Erythroblast (primary cell): ENCODE measurements around the gene HRK.
"Not testable (repeated sequence)": the region's sequence is repeated elsewhere in the genome, so short reads cannot be mapped to it uniquely, and the experiment has no call there.

ENCODE experiments used
- DNase-seq, 2 experiments: peaks; one replicate each; lab custom pipeline; 2025; lab: John Stamatoyannopoulos, UW
- GATA1 ChIP-seq: IDR thresholded peaks from 2 replicates; pipeline ENCODE4 v1.6.1; 2011; ENCODE audit warnings: low read depth, mild to moderate bottlenecking, control low read depth, low read length, moderate library complexity
- POLR2A ChIP-seq: IDR thresholded peaks from 2 replicates; pipeline ENCODE4 v1.6.1; 2011; ENCODE audit warnings: mild to moderate bottlenecking, low read length

HRK gene

DNA sequence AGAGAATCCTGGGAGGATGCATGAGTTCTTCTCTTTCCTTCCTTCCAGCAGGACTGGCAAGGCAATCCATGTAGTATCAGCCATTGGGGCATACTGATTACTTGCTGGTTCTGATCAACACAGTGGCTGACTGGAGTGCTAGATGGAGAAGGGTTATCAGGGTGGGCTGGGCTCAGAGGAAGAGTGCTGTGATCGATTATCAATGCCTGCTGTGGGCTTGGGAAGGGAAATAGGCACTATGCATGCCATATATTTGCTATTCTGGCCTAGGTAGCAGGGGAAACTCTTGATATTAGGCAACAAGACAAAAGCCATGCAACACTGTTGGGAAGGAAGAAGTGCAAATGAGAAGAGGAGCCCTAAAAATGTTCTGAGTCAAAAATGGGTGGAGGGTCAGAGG lies 45.8 kb downstream of the HRK start:
- TF ChIP-seq GATA1 (no peak), POLR2A (no peak)
- DNase-seq = no peak

DNA sequence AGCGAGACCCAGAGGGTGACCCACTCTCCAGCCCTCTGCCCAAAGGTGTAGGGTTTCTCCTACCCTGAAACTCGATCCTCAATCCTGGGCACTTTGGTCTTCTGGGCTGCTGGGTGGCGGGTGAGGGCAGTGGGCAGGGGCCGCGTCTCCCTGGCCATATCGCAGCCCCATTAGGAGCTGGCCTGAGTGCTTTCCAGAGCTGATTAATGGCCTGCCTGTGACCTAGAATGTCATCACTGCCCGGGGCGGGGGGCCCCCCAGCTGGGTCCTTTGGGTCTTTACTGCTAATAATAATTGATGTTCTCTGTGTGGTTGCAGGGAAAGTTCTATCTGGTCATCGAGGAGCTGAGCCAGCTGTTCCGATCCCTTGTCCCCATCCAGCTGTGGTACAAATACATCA lies 47.8 kb downstream of the HRK start:
- no peak for TF ChIP-seq POLR2A
- TF ChIP-seq GATA1 = no peak
- DNase-seq = no peak

DNA sequence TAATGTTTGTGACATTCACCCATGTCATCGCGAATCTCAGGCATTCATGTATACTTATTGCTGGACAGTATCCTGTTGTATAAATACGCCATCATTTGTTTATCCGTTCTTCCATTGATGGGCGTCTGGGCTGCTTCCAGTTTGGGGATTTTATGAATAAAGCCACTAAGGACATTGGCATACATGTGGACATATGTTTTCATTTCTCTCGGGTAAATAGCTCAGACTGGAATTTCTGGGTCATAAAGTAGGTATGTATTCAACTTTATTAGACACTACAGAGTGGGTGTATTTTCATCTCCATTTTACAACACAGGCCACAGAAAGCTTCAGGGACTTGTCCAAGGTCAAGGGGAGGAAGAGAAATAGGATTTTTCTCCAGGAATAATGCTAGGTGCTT lies 48.9 kb downstream of the HRK start:
- TF ChIP-seq POLR2A (no peak), GATA1 (no peak)
- DNase-seq = no peak

DNA sequence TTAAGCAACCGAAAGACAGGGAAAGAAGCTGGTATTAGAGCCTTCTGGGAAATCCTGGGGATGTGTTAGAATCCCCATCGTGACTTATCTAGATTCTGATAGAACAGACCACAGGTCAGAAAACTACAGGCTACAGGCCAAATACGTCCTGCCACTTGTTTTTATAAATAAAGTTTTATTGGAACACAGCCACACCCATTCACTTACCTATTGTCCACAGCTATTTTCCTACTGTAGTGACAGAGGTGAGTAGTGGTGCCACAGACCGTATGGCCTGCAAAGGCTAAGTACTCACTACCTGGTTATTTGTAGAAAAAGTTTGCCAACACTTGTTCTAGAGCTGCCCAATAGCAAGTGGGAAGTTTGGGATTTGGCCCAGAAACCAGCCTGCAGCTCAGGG lies 53.8 kb downstream of the HRK start:
- DNase-seq = no peak
- TF ChIP-seq POLR2A = no peak
- no peak for TF ChIP-seq GATA1

DNA sequence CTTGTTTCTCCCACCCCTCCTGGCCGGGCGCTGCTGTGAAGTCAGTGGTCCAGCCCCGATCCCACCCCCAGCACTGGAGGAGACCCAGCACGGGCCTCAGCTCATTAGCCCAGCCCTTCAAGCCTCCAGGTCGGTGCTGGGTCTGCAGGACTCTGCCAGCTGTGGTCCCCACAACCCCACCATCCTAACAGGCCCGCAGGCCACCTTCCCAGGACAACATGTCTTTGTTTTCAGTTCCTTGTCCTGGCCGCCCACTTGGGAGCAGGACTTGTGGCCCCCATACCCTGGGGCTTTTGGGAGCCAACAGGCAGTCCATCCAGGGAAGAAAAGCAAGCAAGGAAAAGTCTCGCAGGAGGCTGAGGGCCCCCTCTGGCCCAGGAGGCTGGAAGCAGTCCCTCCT lies 60.0 kb downstream of the HRK start:
- no peak for TF ChIP-seq GATA1
- no peak for TF ChIP-seq POLR2A
- DNase-seq = no peak

DNA sequence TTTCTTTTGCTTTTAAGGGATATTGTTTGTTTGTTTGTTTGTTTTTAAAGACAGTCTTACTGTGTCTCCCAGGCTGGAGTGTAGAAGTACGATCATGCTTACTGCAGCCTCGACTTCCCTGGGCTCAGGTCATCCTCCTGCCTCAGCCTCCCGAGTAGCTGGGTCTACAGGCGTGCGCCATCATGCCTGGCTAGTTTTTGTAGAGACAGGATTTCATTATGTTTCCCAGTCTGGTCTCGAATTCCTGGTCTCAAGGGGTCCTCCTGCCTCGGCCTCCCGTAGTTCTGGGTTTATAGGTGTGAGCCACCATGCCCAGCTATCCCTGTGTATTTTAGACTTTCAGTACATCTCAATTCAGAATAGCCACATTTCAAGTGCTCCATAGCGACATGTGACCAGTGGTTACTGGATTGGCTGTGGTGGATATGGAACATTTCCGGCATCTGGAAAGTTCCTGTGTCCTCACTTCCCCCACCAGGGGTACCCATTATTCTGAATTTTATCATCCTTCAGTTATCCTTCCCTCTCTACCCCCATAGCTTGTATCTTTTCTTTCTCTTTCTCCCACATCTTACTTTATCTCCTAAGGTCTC lies 61.1 kb downstream of the HRK start:
- TF ChIP-seq POLR2A = no peak
- TF ChIP-seq GATA1 = no peak
- DNase-seq = peak in 1 of 2 experiments; percentile 36

DNA sequence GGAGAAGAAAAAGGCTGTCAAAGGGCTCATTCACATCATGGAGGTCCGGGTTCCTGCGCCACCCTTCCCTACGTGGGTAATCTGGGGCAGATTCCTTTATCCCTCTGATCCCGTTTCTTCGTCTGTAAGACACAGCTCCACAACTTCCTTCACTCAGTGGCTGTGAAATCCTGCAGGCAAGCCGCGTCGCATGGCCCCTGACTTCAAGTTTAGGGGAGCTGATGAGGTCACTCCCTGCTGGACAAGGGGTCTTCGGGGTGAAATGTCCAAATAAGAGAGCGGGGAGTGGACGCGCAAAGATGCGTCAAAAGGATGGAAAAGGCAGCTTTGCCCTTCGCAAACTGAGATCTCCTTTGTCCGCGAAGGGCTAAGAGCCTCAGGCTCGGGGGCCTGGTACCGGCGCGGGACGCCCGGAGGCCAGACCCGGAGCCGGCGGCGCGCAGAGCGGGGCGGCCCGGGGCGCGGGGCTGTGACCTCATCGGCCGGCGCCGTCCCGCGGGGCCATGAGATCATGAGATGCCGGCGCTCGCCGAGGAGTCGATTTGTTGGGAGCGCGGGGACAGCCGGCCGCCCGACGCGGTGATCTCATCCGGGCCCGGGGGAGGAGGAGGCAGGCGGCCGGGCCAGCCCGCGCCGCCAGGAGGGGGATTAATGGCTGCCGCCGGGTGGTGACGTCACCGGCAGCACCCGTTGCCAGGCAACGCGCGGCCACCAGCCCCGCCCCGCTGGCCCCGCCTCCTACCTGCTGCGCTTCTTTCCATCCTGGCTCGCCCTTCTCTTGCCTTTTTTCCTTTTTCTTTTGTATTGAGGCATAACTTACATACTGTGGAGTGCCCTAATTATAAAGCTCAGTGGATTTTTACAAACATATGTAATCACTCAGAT lies 62.1 kb downstream of the HRK start:
- peak; percentile 80 for TF ChIP-seq POLR2A
- no peak for TF ChIP-seq GATA1

DNA sequence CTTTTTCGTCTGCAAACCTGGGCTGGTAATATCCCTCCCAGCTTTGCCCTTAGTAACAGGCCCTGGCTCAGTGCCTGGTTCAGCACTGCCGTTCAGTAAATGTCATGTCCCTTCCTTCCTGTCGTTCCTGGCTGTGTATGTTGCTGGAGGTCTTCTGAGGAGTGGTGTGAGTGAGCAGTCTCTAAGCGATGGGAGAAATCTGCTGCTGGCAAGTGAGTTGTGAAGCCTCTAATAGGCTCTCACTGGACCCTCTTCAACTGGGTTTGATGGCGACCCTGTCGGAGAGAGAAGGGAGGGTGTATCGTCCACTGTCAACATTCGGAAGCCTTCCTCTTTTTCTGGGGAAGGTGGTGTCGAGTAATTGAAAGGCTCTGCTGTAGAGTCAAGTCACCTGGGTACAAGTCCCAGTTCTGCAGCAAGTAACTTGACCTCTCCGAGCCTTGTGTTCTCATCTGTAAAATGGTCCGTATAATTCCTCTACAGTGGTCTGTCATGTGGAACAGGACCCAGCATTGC lies 62.8 kb downstream of the HRK start:
- TF ChIP-seq GATA1 = no peak
- no peak for TF ChIP-seq POLR2A
- peak; percentile 51 to 69 for DNase-seq

More for the DNA sequence above, 62.1 kb downstream of the HRK start:
- peak; percentile 93 to 97 for DNase-seq

DNA sequence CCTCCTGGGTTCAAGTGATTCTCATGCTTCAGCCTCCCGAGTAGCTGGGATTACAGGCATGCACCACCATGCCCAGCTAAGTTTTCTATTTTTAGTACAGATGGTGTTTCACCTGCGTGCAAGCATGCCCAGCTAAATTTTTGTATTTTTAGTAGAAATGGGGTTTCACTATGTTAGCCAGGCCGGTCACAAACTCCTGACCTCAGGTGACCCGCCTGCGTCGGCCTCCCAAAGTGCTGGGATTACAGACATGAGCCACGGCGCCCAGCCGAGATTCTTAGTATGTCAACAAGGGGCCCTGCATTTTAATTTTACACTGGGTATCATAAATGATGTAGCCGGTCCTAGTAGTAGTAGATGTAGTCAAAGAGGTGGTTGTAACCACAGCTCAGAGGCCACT lies 66.5 kb downstream of the HRK start:
- not testable (repeated sequence) for DNase-seq

DNA sequence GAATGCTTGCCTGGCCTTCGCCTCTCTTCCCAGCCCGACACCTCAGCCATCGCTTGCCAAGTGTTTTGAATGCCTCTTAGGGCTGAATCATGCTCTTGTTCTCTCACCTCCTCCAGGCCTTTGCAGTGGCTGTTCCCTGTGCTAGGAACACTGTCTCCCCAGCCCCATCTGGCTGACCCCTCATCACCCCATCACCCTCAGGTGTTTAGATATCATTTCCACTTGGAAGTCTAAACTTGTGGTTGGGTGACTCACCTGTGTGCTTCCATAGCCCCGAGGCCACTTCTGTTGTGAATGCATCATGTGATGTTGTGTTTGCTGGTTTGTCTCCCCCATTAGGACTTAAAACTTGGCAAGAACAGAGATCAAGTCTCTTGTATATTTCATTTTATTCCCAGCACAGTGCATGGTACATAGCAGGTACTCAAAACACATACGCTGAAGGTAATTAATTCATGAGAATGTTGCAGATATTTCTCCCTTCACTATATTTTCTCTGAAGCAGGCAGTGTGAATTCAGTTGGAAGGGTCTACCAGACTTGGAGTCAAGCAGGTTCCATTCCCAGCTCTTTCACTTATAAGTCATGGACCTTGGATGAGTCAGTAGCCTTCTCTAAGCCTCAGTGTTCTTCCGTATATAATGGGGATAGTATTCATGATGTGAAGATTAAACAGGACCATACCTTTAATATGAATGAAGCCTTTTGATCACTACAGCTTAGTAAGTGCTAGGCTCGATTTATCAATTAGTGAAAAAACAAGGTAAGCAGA lies 67.8 kb downstream of the HRK start:
- DNase-seq = no peak
- no peak for TF ChIP-seq GATA1
- TF ChIP-seq POLR2A = no peak

DNA sequence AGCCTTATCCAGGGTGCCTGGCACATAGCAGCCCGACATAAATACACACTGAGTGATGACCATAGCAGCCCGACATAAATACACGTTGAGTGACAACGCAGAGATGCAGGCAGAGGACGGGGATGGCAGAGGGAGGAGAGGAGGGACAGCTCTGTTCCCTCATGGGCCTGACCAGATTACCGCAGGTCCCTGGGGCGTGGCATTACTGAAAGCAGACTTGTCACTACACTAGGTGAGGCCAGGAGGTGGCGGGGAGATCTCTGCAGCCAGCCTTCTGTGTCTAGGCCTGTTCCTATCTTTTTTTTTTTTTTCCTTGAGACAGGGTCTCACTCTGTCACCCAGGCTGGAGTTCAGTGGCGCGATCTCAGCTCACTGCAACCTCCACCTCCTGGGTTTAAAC lies 69.0 kb downstream of the HRK start:
- TF ChIP-seq POLR2A (no peak), GATA1 (no peak)
- no peak for DNase-seq

DNA sequence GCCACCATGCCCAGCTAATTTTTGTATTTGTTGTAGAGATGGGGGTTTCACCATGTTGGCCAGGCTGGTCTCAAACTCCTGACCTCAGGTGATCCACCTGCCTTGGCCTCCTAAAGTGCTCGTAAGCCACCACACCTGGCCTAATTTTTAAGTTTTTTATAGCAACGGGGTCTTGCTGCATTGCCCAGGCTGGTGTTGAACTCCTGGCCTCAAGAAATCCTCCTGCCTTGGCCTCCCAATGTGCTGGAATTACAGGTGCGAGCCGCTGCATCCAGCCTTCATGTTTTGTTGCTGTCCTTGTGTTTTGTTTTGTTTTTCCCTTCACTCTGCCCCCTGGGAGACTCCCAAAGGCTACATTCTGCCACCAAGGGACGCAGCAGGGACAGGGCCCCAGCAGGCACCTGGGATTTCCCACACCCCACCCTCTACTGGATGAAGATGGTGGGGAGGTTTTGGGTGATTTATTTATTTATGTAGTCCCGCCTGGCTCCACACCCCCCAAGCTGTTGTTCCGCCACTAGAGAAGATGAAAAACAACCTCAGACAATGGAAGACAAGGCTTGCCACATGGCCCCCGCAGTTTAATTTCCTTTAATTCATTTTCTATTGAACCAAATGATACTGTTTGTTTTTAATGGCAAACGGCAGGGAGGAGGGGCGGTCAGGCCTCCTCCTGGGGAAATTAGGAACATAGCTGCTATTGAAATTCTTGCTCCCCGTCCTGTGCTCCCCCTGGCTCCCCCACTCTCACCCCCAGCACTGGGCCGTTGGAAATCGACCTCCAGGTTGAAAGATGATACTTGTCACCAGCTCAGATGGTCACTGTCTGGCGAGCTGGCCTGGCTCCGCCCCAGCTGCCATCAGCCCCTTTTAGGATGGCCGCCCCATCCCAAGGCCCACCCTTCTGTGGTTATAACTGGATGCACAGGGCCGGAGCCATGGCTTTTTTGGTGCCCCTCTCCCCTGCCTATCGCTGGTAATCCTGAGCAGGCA lies 72.8 kb downstream of the HRK start:
- TF ChIP-seq GATA1 (no peak), POLR2A (no peak)
- DNase-seq = no peak

DNA sequence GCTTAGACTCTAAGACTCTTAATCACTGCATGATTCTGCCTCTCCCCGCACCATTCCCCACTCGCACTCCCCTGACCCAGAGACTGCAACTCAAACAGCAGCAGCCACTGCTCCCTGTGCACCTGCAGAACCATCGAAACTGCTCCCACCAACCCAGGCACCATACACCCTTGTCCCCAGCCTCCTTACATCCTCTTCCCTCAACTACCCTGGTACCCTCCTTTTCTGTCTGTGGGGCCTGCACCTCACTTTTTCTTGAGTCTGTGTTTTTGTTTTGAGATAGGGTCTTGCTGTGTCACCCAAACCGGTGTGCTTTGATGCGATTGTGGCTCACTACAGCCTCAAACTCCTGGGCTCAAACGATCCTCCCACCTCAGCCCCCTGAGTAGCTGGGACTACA lies 73.7 kb downstream of the HRK start:
- no peak for DNase-seq
- TF ChIP-seq GATA1 = no peak
- no peak for TF ChIP-seq POLR2A
